Endothelial cell of umbilical vein (primary cell): ENCODE results near the gene ANXA6. TPM values are rescaled to one million over a fixed set of nuclear protein-coding genes. Genes with fewer than 3 reads are reported as not detected.

Experiments
- BruUV-seq: library from RNA; stranded (reverse); fragments of 400-500 nt; replicated peaks from 2 replicates; lab custom pipeline; 2021; lab: Mats Ljungman, UMichigan
- CTCF ChIA-PET: fragments of 300-600, 350-600 bp; sonication (Branson Sonifier 250); formaldehyde crosslinking; loops from one replicate; lab custom pipeline; 2021; ENCODE audit warnings: antibody characterized with exemption, inconsistent platforms; lab: Charles Lee
- POLR2A ChIA-PET: fragments of 300-600, 350-600 bp; sonication (Branson Sonifier 250); formaldehyde crosslinking; loops from one replicate; lab custom pipeline; 2021; ENCODE audit warnings: antibody characterized with exemption, inconsistent platforms; lab: Charles Lee
- DNase-seq: peaks from one replicate; pipeline ENCODE4 v3.0.0-alpha.2; 2011; ENCODE audit warnings: low read depth, low spot score
- FAIRE-seq: peaks from 2 replicates; lab custom pipeline; 2011; peaks lifted over from hg19 to GRCh38; lab: Jason Lieb, UNC
- H2AFZ ChIP-seq: 2 replicates; pipeline ENCODE4 v1.6.0; 2012; ENCODE audit warnings: low read depth, low read length, control low read depth, inconsistent platforms
- H3K27ac ChIP-seq: 2 replicates; pipeline ENCODE4 v1.5.1; 2011; ENCODE audit warnings: low read depth, mild to moderate bottlenecking, control low read depth, low read length, moderate library complexity; ENCODE audit not compliant: insufficient read depth
- H3K27me3 ChIP-seq, 2 experiments: 2 replicates each; pipeline versions ENCODE4 v1.6.0 to v1.6.1; 2011; ENCODE audit warnings: low read length in 2 of 2, mixed read lengths in 1 of 2; ENCODE audit not compliant: control insufficient read depth in 2 of 2, insufficient read depth in 2 of 2
- H3K36me3 ChIP-seq, 2 experiments: 2 replicates in 1 of 2; 3 replicates in 1 of 2; pipeline ENCODE4 v1.5.1; 2011; ENCODE audit warnings: low read length in 2 of 2, mild to moderate bottlenecking in 1 of 2, moderate library complexity in 1 of 2; ENCODE audit not compliant: control insufficient read depth in 2 of 2, insufficient read depth in 2 of 2; ENCODE audit errors: extremely low read depth in 1 of 2
- H3K4me1 ChIP-seq: 3 replicates; pipeline ENCODE4 v1.5.1; 2011; ENCODE audit warnings: mild to moderate bottlenecking, low read length; ENCODE audit not compliant: control insufficient read depth, insufficient read depth; ENCODE audit errors: extremely low read depth
- H3K4me2 ChIP-seq: 2 replicates; pipeline ENCODE4 v1.6.1; 2011; ENCODE audit warnings: low read length, control low read depth, mixed read lengths; ENCODE audit not compliant: insufficient read depth
- H3K4me3 ChIP-seq, 3 experiments: fragments of 200-600 bp in 1 of 3; sonication (generic), shearing (Covaris generic) in 1 of 3; replicated peaks in 1 of 3; 2 replicates each; pipeline ENCODE4 v1.5.1; 2011 to 2016; ENCODE audit warnings: control low read depth in 3 of 3, low read length in 3 of 3, mild to moderate bottlenecking in 2 of 3, inconsistent platforms in 1 of 3, low read depth in 1 of 3, moderate library complexity in 1 of 3; ENCODE audit not compliant: insufficient read depth in 1 of 3
- H3K79me2 ChIP-seq: 2 replicates; pipeline ENCODE4 v1.6.0; 2012; ENCODE audit warnings: low read length, inconsistent platforms; ENCODE audit not compliant: control insufficient read depth, insufficient read depth
- H3K9ac ChIP-seq: replicated peaks from 2 replicates; pipeline ENCODE3; 2011; ENCODE audit warnings: low read length, control low read depth; ENCODE audit not compliant: insufficient read depth; ENCODE audit errors: extremely low read depth
- H3K9me1 ChIP-seq: replicated peaks from 3 replicates; pipeline ENCODE4 v1.6.0; 2011; ENCODE audit warnings: mild to moderate bottlenecking, low read length; ENCODE audit not compliant: control insufficient read depth, insufficient read depth; ENCODE audit errors: extremely low read depth
- H3K9me3 ChIP-seq: replicated peaks from 2 replicates; pipeline ENCODE4 v1.5.1; 2012; ENCODE audit warnings: low read length, inconsistent platforms; ENCODE audit not compliant: control insufficient read depth, insufficient read depth
- H4K20me1 ChIP-seq: replicated peaks from 2 replicates; pipeline ENCODE3; 2011; ENCODE audit warnings: mild to moderate bottlenecking, low read length; ENCODE audit not compliant: control insufficient read depth, insufficient read depth; ENCODE audit errors: extremely low read depth
- CTCF ChIP-seq, 2 donors: IDR thresholded peaks; 1 replicate in 1 of 2; 2 replicates in 1 of 2; pipeline ENCODE4 v1.5.1; 2011; ENCODE audit warnings: low read length in 2 of 2, mild to moderate bottlenecking in 2 of 2, moderate library complexity in 2 of 2, control low read depth in 1 of 2, inconsistent platforms in 1 of 2, low read depth in 1 of 2; ENCODE audit not compliant: insufficient read depth in 1 of 2; ENCODE audit errors: extremely low read depth in 1 of 2
- EZH2 ChIP-seq: IDR thresholded peaks from 2 replicates; pipeline ENCODE4 v1.6.1; 2012; ENCODE audit warnings: borderline replicate concordance, low read depth, mild to moderate bottlenecking, moderate library complexity, low read length, inconsistent platforms; ENCODE audit not compliant: severe bottlenecking
- FOS ChIP-seq: IDR thresholded peaks from 2 replicates; pipeline ENCODE4 v1.6.1; 2011; ENCODE audit warnings: mild to moderate bottlenecking, low read length, moderate library complexity, borderline replicate concordance; ENCODE audit not compliant: insufficient read depth
- GATA2 ChIP-seq: IDR thresholded peaks from 2 replicates; pipeline ENCODE4 v1.7.0; 2011; ENCODE audit warnings: low read depth, mild to moderate bottlenecking, moderate library complexity, mixed read lengths, low read length; ENCODE audit not compliant: insufficient read length, insufficient read depth
- JUN ChIP-seq: IDR thresholded peaks from 2 replicates; pipeline ENCODE4 v1.6.1; 2011; ENCODE audit warnings: borderline replicate concordance, low read depth; ENCODE audit not compliant: insufficient read length, insufficient read depth
- MAX ChIP-seq: IDR thresholded peaks from 2 replicates; pipeline ENCODE4 v1.6.1; 2011; ENCODE audit not compliant: insufficient read depth, insufficient read length
- MYC ChIP-seq: IDR thresholded peaks from one replicate; pipeline ENCODE4 v1.6.1; 2011; ENCODE audit warnings: mild to moderate bottlenecking, low read depth, low read length
- POLR2A ChIP-seq: IDR thresholded peaks from 2 replicates; pipeline ENCODE4 v1.6.1; 2012; ENCODE audit warnings: low read depth, mild to moderate bottlenecking, control low read depth, low read length
- POLR2AphosphoS5 ChIP-seq: IDR thresholded peaks from 2 replicates; pipeline ENCODE4 v1.6.1; 2012; ENCODE audit warnings: low read depth, mild to moderate bottlenecking, control low read depth, low read length, moderate library complexity; ENCODE audit not compliant: insufficient read depth
- dilution Hi-C: fragments of 300-500 bp; cut with MboI; formaldehyde crosslinking; loops from one replicate; pipeline ENCODE4 v1.15.0; 2019; ENCODE audit warnings: low sequenced_read_pairs; ENCODE audit not compliant: extremely low pct_ligation_motif_present
- intact Hi-C: fragments of 100-400 bp; cut with micrococcal nuclease; formaldehyde crosslinking; loops from one replicate; pipeline ENCODE4 v1.10.0; 2022
- polyA plus RNA-seq, 4 experiments: library from polyadenylated mRNA; depleted of rRNA in 3 of 4; stranded (reverse) in 3 of 4; unstranded in 1 of 4; fragments of >200 nt; gene quantifications; 2 replicates each; pipeline versions ENCODE4 v1.2.1 to v1.2.3, GENCODE V29; 2011 to 2012; ENCODE audit warnings: missing spikeins in 1 of 4
- total RNA-seq: library from RNA; stranded (reverse); gene quantifications from 2 replicates; pipeline ENCODE4 v1.2.3, GENCODE V29; 2021

Gene ANXA6
- total and polyA plus RNA-seq, 2 donors (not counting 3 experiments of a cell fraction or from before 2014, with no cell fraction given) = 195 to 266 TPM

- BruUV-seq = no TSS peak
- Histone ChIP-seq H3K4me1 (peaks cover 8% of the 10 kb centered on the region), H3K36me3 (peaks cover 12 to 46% of the 10 kb centered on the region in 2 experiments), H3K4me2 (no peak overlapping the region), H4K20me1 (peaks cover 2% of the 10 kb centered on the region), H3K9me3 (no peaks in the 10 kb centered on the region), H3K79me2 (peaks cover 40% of the 10 kb centered on the region), H3K27ac (no peak overlapping the region), H3K27me3 (no peaks in the 10 kb centered on the region), H3K9ac (no peak overlapping the region), H3K4me3 (no peak overlapping the region), H3K9me1 (no peaks in the 10 kb centered on the region), H2AFZ (no peak overlapping the region)
- dilution Hi-C loops (no loop called here), intact Hi-C loops (no loop called here)
- FAIRE-seq (no peak), DNase-seq (no peak)
- TF ChIP-seq FOS = no peak
- no peak for TF ChIP-seq JUN
- no peak for TF ChIP-seq MYC
- no peak for TF ChIP-seq GATA2
- no peak for TF ChIP-seq CTCF (IDR thresholded peaks at IDR 0.05; ENCODE audit: extremely low read depth in 1 of 2, insufficient read depth in 1 of 2, low read depth in 1 of 2, low read length in 2 of 2)
- CTCF ChIA-PET = interaction anchor here (2.1 to 3.9 kb wide), 2 partner anchors 18 to 95 kb away, joined by 8 to 23 read pairs; no protein-coding TSS in a partner anchor
- POLR2A ChIA-PET = no interaction called here
These were observed 13.9 kb downstream of the ANXA6 start for GRCh38 chr5:151143645-151144044.

- Histone ChIP-seq H3K4me3 (no peak overlapping the region), H3K9me3 (no peaks in the 10 kb centered on the region), H3K9me1 (no peaks in the 10 kb centered on the region), H3K27me3 (no peaks in the 10 kb centered on the region), H4K20me1 (peaks cover 2% of the 10 kb centered on the region), H3K27ac (no peak overlapping the region), H3K4me2 (no peak overlapping the region), H3K4me1 (peaks cover 8% of the 10 kb centered on the region), H3K79me2 (peaks cover 33% of the 10 kb centered on the region), H2AFZ (no peak overlapping the region), H3K36me3 (peaks cover 15 to 52% of the 10 kb centered on the region in 2 experiments), H3K9ac (no peak overlapping the region)
- intact Hi-C loops (no loop called here), dilution Hi-C loops (no loop called here)
- POLR2A ChIA-PET = no interaction called here
- DNase-seq (no peak), FAIRE-seq (no peak)
- no peak for TF ChIP-seq GATA2
- TF ChIP-seq JUN = no peak
- TF ChIP-seq FOS = no peak
- TF ChIP-seq EZH2 = no peak
- no peak for TF ChIP-seq CTCF (IDR thresholded peaks at IDR 0.05; ENCODE audit: extremely low read depth in 1 of 2, insufficient read depth in 1 of 2, low read depth in 1 of 2, low read length in 2 of 2)
- no peak for TF ChIP-seq POLR2A
- TF ChIP-seq MAX = no peak
- no peak for TF ChIP-seq MYC
- no peak for TF ChIP-seq POLR2AphosphoS5
- no TSS peak for BruUV-seq
- CTCF ChIA-PET = interaction anchor here (1.0 to 3.9 kb wide), 4 partner anchors 17 to 173 kb away, joined by 3 to 23 read pairs (median 6); no protein-coding TSS in a partner anchor
These were observed 14.6 kb downstream of the ANXA6 start for GRCh38 chr5:151142933-151143332.
